ENCODE results near the gene SIRPB2.

Gene SIRPB2

DNA sequence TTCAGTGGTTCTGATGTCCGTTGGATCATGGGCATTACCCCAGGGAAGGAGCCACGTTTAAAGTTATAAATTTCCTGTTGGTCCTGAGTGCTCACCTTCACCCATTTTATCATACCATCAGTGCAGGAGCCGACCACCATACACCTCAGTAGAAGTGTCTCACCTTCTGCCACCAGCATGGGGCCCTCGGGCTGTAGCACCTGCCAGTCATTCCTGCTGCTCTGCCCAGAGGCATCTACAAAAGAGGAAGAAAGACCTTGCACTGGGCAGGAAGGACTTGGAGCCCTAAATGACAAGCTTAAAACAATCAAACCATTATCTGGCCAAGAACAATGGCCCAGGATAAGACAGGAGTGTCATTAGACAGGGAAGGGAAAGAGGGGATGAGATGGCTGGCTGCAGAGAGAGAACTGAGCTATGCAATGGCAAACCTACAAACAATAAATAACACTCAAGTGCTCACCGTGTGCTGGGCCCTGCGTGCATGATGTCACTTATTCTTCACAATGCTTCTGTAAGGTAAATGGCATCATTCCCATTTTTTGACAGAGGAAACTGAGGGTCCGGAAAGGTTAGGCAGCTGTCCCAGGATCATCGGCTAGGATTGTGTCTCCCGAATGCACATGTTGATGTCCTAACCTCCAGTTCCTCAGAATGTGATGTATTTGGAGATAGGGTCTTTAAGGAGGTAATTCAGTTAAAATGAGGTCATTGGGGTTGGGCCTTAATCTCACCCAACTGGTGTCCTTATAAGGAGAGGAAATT lies 11.2 kb downstream of the SIRPB2 start:
- no peak overlapping the region for H3K27ac ChIP-seq
- no peak overlapping the region for H3K4me3 ChIP-seq
- DNase-seq (ENCODE audit: low spot score), result no peak
- TF ChIP-seq, protein P1, sequence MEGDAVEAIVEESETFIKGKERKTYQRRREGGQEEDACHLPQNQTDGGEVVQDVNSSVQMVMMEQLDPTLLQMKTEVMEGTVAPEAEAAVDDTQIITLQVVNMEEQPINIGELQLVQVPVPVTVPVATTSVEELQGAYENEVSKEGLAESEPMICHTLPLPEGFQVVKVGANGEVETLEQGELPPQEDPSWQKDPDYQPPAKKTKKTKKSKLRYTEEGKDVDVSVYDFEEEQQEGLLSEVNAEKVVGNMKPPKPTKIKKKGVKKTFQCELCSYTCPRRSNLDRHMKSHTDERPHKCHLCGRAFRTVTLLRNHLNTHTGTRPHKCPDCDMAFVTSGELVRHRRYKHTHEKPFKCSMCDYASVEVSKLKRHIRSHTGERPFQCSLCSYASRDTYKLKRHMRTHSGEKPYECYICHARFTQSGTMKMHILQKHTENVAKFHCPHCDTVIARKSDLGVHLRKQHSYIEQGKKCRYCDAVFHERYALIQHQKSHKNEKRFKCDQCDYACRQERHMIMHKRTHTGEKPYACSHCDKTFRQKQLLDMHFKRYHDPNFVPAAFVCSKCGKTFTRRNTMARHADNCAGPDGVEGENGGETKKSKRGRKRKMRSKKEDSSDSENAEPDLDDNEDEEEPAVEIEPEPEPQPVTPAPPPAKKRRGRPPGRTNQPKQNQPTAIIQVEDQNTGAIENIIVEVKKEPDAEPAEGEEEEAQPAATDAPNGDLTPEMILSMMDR (IDR thresholded peaks at IDR 0.05), result no peak

DNA sequence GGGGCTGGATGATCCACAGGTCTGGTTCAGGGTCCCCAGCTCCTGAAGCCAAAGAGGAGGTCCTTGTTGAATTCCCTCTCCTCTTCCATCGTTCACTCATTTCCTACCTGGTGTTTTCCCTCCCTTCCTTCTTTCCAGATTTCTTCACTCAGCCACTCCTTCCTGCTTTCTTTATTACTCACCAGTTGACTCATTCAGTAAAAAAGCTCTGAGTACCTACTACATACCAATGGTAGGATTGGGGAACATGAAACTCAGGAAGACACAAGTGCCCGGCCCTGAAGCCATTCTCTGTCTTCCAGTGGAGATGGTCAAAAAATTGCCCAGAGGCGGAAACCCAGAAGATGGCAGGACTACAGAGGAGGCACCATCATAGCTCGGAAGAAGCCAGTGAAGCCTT lies 12.7 kb downstream of the SIRPB2 start:
- DNase-seq (ENCODE audit: low spot score), result no peak
- TF ChIP-seq, protein P1 (IDR thresholded peaks at IDR 0.05), result no peak
- Histone ChIP-seq H3K4me3 (no peak overlapping the region), H3K27ac (no peak overlapping the region)

DNA sequence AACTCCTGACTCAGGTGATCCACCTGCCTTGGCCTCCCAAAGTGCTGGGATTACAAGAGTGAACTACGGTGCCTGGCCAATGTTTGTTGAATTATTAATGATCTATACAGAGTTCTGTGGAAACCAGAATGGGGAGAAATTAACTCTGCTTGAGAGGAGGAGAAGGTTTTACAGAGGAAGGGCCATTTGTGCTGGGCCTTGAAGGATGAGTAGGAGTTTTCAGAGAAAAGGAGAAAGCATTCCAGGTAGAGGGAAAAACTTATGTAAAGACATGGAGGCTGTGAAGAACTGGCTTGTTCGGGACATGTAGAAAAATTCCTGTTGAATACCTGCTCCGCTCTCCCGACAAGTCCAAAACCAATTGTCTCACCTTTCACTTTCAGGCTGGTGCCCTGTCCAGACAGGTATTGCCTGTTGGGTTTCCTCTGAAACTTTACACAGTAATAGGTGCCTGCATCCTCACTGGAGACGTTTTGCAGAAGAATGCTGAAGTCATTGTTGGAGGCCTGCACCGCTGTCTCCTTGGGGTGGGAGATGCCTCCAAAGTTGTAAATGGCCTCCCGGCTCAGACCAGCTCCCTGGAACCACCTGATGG lies 13.2 kb downstream of the SIRPB2 start:
- no peak overlapping the region for H3K27ac ChIP-seq
- TF ChIP-seq, protein P1 (IDR thresholded peaks at IDR 0.05), result no peak
- no peak overlapping the region for H3K4me3 ChIP-seq
- no peak for DNase-seq (ENCODE audit: low spot score)

DNA sequence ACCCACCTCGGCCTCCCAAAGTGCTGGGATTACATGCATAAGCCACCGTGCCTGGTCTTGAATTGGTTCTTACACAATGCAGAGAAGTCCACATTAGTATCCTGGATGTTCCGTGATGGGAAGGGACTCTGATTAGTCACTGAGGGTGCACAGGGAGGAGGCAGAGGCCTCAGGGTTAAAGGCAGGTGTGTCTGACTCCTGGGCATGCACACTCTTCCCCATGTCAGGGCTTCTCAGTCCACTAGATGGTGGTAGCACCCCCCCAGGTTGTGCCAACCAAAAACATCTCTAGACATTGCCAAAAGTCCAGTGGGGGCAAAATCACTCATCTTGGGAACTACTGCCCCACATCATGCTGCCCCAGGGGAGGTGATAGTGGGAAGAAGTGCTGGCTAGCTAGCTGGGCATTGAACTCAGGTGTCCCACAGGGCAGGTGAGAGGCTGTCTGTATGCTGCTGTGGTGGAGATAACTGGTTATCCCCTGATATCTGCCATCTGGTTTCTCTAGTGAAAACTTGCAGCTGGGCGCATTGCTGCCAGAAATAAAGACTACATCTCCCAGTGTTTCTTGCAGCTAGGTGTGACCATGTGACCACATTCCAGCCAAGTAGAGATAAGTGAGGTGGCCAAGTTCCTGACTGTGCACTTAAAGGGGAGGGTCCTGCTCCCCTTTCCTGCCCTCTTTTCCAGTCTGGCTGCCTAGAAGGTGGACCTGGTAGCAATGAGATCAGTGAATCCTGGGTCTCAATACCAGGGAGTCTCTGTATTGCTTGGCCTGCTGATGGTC lies 16.2 kb downstream of the SIRPB2 start:
- H3K27ac ChIP-seq, result no peak overlapping the region
- H3K4me3 ChIP-seq, result no peak overlapping the region
- TF ChIP-seq, protein P1 (IDR thresholded peaks at IDR 0.05), result no peak
- DNase-seq (ENCODE audit: low spot score), result no peak

DNA sequence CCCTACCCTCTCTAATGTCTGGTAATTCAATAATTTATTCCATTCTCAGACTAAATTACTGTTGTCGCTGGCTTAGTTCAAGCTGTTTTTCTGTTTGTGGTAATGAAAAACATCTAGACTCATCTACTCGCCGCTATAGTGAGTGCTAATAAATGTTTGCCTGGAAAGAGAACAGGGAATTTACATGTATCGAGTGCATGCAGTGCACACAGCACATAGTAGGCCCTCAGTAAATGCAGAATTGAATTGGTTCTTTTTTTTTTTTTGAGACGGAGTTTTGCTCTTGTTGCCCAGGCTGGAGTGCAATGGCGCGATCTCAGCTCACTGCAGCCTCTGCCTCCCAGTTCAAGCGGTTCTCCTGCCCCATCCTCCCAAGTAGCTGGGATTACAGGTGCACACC lies 16.9 kb downstream of the SIRPB2 start:
- DNase-seq (ENCODE audit: low spot score), result no peak
- no peak overlapping the region for H3K27ac ChIP-seq
- TF ChIP-seq, protein P1 (IDR thresholded peaks at IDR 0.05), result no peak
- H3K4me3 ChIP-seq, result no peak overlapping the region

DNA sequence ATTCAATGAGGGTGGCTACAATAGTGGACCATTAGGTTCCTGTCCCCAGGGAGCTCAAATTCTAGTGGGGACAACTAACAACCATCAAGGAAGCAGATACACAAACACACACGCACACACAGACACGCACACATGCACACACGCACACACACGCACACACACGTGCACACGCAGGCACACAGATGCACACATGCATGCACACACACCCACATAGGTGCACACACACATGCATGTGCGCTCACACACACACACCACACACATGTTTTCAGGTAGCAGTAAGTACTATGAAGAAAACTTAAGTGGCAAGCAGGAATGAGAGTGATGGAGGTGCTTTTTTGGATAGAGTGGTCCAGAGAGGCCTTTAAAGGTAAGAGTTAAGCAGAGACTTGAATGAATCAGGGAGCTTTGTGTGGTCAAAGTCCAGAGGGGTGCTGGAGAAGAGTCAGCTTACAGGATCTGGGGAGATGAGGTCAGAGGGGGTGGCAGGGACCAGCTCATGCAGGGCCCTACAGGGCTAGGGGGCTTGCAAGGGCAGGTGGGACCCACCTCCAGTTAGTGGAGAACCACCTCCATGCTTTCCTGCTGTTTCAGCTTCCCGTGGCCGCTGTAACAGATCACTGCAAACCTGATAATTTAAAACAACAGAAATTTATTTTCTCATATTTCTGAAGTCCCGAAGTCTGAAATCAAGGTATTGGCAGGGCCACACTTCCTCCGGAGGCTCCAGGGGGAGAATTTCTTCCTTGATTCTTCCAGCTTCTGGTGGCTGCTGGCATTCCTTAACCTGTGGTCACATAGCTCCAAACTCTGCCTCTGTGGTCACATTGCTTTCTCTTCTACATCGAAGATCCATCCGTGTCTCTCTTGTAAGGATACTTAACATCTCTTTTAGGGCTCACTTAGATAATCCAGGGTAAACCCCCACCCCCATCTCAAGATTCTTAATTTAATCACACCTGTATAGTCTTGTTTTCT lies 17.7 kb downstream of the SIRPB2 start:
- TF ChIP-seq, protein P1 (IDR thresholded peaks at IDR 0.05), result no peak
- no peak for DNase-seq (ENCODE audit: low spot score)
- Histone ChIP-seq H3K27ac (no peak overlapping the region), H3K4me3 (no peak overlapping the region)
